ENCODE results near the gene RPL29. TPM values are rescaled to one million over a fixed set of nuclear protein-coding genes. Genes with fewer than 3 reads are reported as not detected.

Gene RPL29
- total and polyA plus RNA-seq, 9 donors, result 1,785 to 3,982 (median 1,999) TPM

DNA sequence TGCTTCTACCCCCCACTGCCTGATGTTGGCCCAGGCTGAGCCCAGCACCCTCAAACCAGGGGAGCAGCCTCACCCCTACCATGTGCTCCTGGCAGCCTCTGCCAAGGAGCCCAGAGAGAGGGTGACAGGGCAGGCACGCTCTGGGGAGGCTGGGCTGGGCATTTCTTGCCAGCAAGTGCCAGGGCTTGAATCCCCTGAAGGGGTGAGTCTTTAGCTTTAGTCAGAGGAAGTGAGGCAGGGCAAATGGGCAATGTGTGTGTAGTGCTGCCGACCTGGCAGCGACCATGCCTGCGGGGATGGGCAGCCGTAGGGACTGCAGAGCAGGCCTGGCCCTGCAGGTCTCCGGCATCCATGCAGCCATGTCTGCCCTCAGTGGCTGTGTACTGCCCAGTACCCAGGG lies 42.5 kb upstream of the RPL29 start:
- H3K36me3 ChIP-seq, result no peaks in the 10 kb centered on the region
- no peak for DNase-seq
- intact Hi-C loops (cut with DNase I), result no loop called here
- 79 to 91% (median 86%) methylated on average over 5 to 6 of the region's 6 CpGs for WGBS, 3 donors
- TF ChIP-seq, protein P1, sequence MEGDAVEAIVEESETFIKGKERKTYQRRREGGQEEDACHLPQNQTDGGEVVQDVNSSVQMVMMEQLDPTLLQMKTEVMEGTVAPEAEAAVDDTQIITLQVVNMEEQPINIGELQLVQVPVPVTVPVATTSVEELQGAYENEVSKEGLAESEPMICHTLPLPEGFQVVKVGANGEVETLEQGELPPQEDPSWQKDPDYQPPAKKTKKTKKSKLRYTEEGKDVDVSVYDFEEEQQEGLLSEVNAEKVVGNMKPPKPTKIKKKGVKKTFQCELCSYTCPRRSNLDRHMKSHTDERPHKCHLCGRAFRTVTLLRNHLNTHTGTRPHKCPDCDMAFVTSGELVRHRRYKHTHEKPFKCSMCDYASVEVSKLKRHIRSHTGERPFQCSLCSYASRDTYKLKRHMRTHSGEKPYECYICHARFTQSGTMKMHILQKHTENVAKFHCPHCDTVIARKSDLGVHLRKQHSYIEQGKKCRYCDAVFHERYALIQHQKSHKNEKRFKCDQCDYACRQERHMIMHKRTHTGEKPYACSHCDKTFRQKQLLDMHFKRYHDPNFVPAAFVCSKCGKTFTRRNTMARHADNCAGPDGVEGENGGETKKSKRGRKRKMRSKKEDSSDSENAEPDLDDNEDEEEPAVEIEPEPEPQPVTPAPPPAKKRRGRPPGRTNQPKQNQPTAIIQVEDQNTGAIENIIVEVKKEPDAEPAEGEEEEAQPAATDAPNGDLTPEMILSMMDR (IDR thresholded peaks at IDR 0.05), result no peak
- TF ChIP-seq POLR2A (IDR thresholded peaks at IDR 0.05) (no peak), EP300 (IDR thresholded peaks at IDR 0.05) (no peak)
- H3K27me3 ChIP-seq, result no peaks in the 10 kb centered on the region
- no peak overlapping the region for H3K4me3 ChIP-seq
- no peaks in the 10 kb centered on the region for H3K4me1 ChIP-seq (ENCODE audit: insufficient read depth)
- H3K27ac ChIP-seq, result no peak overlapping the region
- H3K9me3 ChIP-seq, result no peaks in the 10 kb centered on the region

DNA sequence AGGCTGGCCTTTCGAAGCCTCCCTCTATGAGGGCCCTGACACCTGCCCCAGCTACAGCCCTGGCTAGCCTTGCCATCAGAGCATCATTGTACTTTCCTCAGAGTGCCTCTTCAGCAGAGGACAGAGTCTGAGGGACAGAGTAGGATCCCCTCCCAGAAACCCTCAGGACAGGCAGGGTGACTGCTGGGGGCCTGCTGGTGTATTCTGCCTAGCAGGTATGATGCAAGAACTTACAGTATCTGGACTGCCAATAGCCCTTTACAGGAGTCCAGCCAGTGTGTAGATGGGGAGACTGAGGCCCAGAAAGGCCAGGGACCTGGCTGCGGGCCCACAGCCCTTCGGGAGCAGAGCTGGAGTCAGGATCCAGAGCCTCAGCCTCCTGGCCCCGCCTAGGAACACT lies 41.6 kb upstream of the RPL29 start:
- intact Hi-C loops (cut with DNase I), result no loop called here
- TF ChIP-seq POLR2A (IDR thresholded peaks at IDR 0.05), result no peak
- TF ChIP-seq, protein P1 (IDR thresholded peaks at IDR 0.05), result no peak
- WGBS, 3 donors, result 80 to 93% (median 91%) methylated on average over 4 of the region's 4 CpGs

DNA sequence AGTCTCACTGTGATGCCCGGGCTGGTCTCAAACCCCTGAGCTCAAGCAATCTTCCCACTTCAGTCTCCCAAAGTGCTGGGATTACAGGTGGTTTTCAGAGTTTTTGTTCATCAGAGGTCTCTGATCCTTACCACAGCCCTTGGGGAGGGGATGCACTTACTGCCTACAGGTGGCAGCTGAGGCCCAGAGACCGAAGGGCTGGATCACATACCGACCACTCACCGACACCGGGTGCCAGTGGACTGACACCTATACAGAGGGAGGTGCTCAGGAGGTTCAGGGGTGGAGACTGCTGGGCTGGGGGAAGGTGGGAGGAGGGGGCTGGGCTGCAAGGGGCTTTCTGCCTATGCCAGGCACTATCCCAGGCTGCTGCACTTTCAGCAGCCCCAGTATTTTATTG lies 41.1 kb upstream of the RPL29 start:
- Histone ChIP-seq H3K27ac (no peak overlapping the region), H3K9me3 (no peaks in the 10 kb centered on the region), H3K36me3 (no peaks in the 10 kb centered on the region), H3K4me3 (no peak overlapping the region), H3K27me3 (no peaks in the 10 kb centered on the region), H3K4me1 (ENCODE audit: insufficient read depth) (no peaks in the 10 kb centered on the region)
- no peak for DNase-seq
- TF ChIP-seq POLR2A (IDR thresholded peaks at IDR 0.05), result no peak
- TF ChIP-seq EP300 (IDR thresholded peaks at IDR 0.05), result no peak
- TF ChIP-seq, protein P1 (IDR thresholded peaks at IDR 0.05), result no peak
- intact Hi-C loops (cut with DNase I), result no loop called here
- 45 to 64% (median 48%) methylated on average over 5 of the region's 5 CpGs for WGBS, 3 donors

More for the DNA sequence above, 41.6 kb upstream of the RPL29 start:
- H3K27ac ChIP-seq, result no peak overlapping the region
- H3K9me3 ChIP-seq, result no peaks in the 10 kb centered on the region
- no peaks in the 10 kb centered on the region for H3K36me3 ChIP-seq
- DNase-seq, result no peak
- H3K27me3 ChIP-seq, result no peaks in the 10 kb centered on the region
- H3K4me1 ChIP-seq (ENCODE audit: insufficient read depth), result no peaks in the 10 kb centered on the region
- no peak overlapping the region for H3K4me3 ChIP-seq

DNA sequence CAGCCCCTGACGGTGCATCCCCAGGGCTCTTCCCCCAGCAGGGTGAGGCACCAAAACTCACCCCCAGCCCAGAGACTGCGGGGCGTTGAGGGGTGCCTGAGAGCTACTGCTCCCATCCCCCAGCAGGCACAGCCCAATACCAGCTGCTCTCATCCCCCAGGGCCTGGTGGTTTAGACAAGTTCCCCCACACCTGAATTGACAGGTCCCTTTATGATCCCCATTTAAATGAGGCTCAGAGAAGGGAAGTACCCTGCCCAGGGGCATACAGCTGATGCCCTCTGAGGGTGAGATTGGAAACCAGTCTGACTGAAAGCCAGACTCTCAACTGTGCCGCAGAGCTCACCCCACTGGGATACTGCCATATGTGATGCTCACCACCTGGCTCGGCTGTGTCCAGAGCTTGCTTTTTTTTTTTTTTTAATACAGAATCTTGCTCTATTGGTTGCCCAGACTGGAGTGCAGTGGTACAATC lies 40.6 kb upstream of the RPL29 start:
- WGBS, 3 donors, result 66 to 74% (median 71%) methylated on average over 5 of the region's 5 CpGs
- no peaks in the 10 kb centered on the region for H3K4me1 ChIP-seq (ENCODE audit: insufficient read depth)
- TF ChIP-seq EP300 (IDR thresholded peaks at IDR 0.05) (no peak), POLR2A (IDR thresholded peaks at IDR 0.05) (no peak)
- TF ChIP-seq, protein P1 (IDR thresholded peaks at IDR 0.05), result no peak
- DNase-seq, result no peak
- intact Hi-C loops (cut with DNase I), result no loop called here
- H3K27ac ChIP-seq, result no peak overlapping the region
- H3K36me3 ChIP-seq, result no peaks in the 10 kb centered on the region
- H3K9me3 ChIP-seq, result no peaks in the 10 kb centered on the region
- no peak overlapping the region for H3K4me3 ChIP-seq
- no peaks in the 10 kb centered on the region for H3K27me3 ChIP-seq

Data from ovary (tissue), 9 donors.